Measurements from ENCODE around the gene USP10. TPM values are rescaled to one million over a fixed set of nuclear protein-coding genes. Genes with fewer than 3 reads are reported as not detected.

USP10 gene
- total and polyA plus RNA-seq, 3 donors from 2014 or later = 53.6 to 108 (median 101) TPM

GRCh38 chr16:84712801-84713775 is 13.3 kb downstream of the USP10 start:
- H3K27me3 ChIP-seq = no peaks in the 10 kb centered on the region
- no peak overlapping the region for H3K4me3 ChIP-seq
- H3K27ac ChIP-seq = no peak overlapping the region
- TF ChIP-seq, protein P1, sequence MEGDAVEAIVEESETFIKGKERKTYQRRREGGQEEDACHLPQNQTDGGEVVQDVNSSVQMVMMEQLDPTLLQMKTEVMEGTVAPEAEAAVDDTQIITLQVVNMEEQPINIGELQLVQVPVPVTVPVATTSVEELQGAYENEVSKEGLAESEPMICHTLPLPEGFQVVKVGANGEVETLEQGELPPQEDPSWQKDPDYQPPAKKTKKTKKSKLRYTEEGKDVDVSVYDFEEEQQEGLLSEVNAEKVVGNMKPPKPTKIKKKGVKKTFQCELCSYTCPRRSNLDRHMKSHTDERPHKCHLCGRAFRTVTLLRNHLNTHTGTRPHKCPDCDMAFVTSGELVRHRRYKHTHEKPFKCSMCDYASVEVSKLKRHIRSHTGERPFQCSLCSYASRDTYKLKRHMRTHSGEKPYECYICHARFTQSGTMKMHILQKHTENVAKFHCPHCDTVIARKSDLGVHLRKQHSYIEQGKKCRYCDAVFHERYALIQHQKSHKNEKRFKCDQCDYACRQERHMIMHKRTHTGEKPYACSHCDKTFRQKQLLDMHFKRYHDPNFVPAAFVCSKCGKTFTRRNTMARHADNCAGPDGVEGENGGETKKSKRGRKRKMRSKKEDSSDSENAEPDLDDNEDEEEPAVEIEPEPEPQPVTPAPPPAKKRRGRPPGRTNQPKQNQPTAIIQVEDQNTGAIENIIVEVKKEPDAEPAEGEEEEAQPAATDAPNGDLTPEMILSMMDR (IDR thresholded peaks at IDR 0.05) = no peak
- no peak for TF ChIP-seq POLR2A (IDR thresholded peaks at IDR 0.05)
- H3K36me3 ChIP-seq (ENCODE audit: low read depth, missing control alignments) = no peaks in the 10 kb centered on the region
- H3K9me3 ChIP-seq = no peaks in the 10 kb centered on the region
- H3K4me1 ChIP-seq = no peaks in the 10 kb centered on the region
- intact Hi-C loops (cut with DNase I; ENCODE audit: low total_unique reads) = no loop called here
- WGBS, 2 donors = 93 to 94% methylated on average over 13 of the region's 13 CpGs
- no peak for DNase-seq

DNA sequence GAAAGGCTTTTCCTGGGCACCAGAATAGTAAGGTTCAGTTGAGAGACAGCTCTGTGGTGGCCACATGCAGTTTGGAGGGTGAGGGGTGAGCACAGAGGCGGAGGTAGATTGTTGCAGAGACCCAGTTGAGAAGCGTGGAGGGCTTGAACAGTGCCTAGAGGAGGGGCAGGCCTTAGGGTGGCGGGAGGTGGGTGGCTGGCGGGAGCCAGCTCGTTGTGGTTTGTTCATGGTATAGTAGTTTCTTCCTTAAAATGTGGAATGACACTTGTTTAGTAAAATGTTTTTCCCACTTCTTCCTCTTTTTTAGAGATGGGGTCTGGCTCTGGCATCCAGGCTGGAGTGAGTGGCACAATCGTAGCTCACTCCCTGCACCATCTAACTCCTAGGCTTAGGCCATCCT is 14.2 kb downstream of the USP10 start:
- Histone ChIP-seq H3K9me3 (no peaks in the 10 kb centered on the region), H3K4me3 (no peak overlapping the region), H3K36me3 (ENCODE audit: low read depth, missing control alignments) (no peaks in the 10 kb centered on the region), H3K27me3 (no peaks in the 10 kb centered on the region), H3K27ac (no peak overlapping the region), H3K4me1 (no peaks in the 10 kb centered on the region)
- DNase-seq = no peak
- 90 to 93% methylated on average over 6 of the region's 6 CpGs for WGBS, 2 donors
- TF ChIP-seq, protein P1 (IDR thresholded peaks at IDR 0.05) = no peak
- no peak for TF ChIP-seq POLR2A (IDR thresholded peaks at IDR 0.05)
- intact Hi-C loops (cut with DNase I; ENCODE audit: low total_unique reads) = no loop called here

- H3K4me1 ChIP-seq = no peaks in the 10 kb centered on the region
- no peak overlapping the region for H3K4me3 ChIP-seq
- DNase-seq = no peak
- TF ChIP-seq, protein P1 (IDR thresholded peaks at IDR 0.05) = no peak
- TF ChIP-seq POLR2A (IDR thresholded peaks at IDR 0.05) = no peak
- H3K9me3 ChIP-seq = no peaks in the 10 kb centered on the region
- no peaks in the 10 kb centered on the region for H3K36me3 ChIP-seq (ENCODE audit: low read depth, missing control alignments)
- no peak overlapping the region for H3K27ac ChIP-seq
- intact Hi-C loops (cut with DNase I; ENCODE audit: low total_unique reads) = no loop called here
- WGBS, 2 donors = 78 to 84% methylated on average over 3 of the region's 3 CpGs
- H3K27me3 ChIP-seq = no peaks in the 10 kb centered on the region
Measured at GRCh38 chr16:84715424-84715823, 15.6 kb downstream of the USP10 start.

DNA sequence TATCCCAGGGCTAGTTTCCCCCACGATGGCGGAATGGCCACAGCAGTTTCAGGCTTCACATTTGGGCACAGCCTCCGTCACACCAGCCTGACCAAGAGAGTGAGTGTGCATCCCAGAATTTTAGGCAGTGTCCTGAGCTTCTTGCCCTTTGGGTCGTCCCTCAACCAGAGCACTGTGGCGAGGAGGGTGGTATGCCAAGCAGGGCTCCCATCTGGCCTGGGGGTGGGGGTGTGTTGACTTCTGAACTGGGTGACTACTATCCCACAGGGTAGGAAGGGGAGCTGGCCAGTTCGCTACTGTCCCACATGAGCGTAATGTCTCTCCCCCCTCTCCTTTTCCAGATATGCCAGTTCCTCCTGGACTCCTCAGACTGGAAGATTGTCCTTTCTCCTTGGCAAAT is 16.1 kb downstream of the USP10 start:
- no peak overlapping the region for H3K27ac ChIP-seq
- DNase-seq = no peak
- intact Hi-C loops (cut with DNase I; ENCODE audit: low total_unique reads) = no loop called here
- no peaks in the 10 kb centered on the region for H3K4me1 ChIP-seq
- no peaks in the 10 kb centered on the region for H3K36me3 ChIP-seq (ENCODE audit: low read depth, missing control alignments)
- no peak overlapping the region for H3K4me3 ChIP-seq
- no peaks in the 10 kb centered on the region for H3K27me3 ChIP-seq
- H3K9me3 ChIP-seq = no peaks in the 10 kb centered on the region
- TF ChIP-seq, protein P1 (IDR thresholded peaks at IDR 0.05) = no peak
- no peak for TF ChIP-seq POLR2A (IDR thresholded peaks at IDR 0.05)
- WGBS, 2 donors = 96% methylated on average over 7 of the region's 7 CpGs
